AG09309 (cell line): ENCODE measurements around the gene COL1A2.

ENCODE experiments used
- DNase-seq: peaks from one replicate; pipeline ENCODE4 v3.0.0-alpha.2; 2010; ENCODE audit warnings: low read depth
- H3K4me3 ChIP-seq: 2 replicates; pipeline ENCODE4 v1.5.1; 2011; ENCODE audit warnings: mild to moderate bottlenecking, low read depth, low read length, moderate library complexity; ENCODE audit not compliant: control insufficient read depth
- CTCF ChIP-seq: IDR thresholded peaks from 2 replicates; pipeline ENCODE4 v1.5.1; 2011; ENCODE audit warnings: mild to moderate bottlenecking, low read depth, low read length, inconsistent platforms; ENCODE audit not compliant: insufficient read depth, control insufficient read depth; ENCODE audit errors: missing control alignments

Gene COL1A2

DNA sequence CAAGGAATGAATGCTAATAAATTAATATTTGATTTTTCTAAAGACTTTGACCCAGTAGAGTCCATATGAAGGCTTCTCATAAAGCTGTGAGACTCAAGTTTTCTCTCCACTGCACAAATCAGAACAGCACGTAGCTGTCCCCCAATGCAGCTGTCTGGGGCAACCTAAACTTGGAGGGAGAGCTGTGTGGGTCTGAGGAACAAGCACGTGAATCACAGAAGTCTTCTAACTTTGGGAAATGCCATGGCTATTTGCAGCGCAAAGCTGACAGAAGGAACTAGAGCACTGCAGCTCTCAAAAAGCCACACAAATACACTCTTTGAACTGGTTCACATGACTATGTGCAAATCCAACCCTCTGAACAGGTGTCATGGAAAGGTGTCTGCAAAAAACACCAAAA, 47.9 kb downstream of the COL1A2 start:
- H3K4me3 ChIP-seq: no peak overlapping the region
- TF ChIP-seq CTCF: no peak
- no peak for DNase-seq

GRCh38 chr7:94444813-94445212, 50.1 kb downstream of the COL1A2 start:
- DNase-seq: no peak
- no peak overlapping the region for H3K4me3 ChIP-seq
- no peak for TF ChIP-seq CTCF

GRCh38 chr7:94445696-94446194, 51.0 kb downstream of the COL1A2 start:
- no peak for TF ChIP-seq CTCF
- H3K4me3 ChIP-seq: no peak overlapping the region
- no peak for DNase-seq

DNA sequence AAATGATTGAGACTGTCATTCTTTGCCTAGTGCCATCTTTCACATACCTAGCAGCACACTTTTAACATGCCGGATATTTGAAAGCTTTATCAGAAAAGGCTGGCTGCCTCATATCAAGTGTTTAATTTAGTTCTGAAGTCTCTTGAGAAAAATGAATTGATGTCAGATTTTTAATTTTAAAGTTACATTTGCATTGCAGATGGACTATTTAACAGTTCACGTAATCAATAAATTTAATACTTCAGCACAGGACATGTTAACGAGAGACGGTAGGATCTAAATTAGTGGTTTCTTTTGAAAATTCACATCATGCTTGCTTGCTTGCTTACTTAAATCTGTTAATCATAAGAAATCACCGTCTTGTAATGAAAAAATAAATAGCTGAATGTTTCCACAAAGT, 51.6 kb downstream of the COL1A2 start:
- no peak for TF ChIP-seq CTCF
- no peak overlapping the region for H3K4me3 ChIP-seq

DNA sequence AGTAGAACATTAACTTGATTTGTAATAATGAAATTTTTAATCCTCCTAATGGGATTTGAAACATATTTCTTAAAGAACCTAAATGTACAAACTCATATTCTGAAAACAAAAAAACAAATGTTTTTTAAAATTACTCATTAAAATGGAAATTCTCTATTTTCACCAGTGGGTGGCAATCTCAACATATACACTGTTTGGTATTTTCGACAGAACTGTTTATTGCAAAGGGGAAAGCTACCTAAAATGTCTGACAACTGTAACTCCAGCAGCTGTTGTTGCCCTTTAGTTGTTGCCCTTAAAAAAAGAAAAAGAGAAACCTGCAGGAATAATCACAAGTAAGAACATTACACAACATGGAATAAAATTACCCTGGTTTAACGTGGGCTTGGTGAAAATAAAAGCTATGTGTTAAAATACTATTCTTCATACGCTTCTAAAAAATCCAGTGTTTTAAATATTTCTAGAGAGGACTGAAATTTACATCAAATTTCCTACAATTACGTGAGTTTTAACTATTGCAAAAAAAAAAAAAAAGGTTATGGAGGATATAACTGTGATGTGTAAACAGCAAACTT, 54.5 kb downstream of the COL1A2 start:
- no peak overlapping the region for H3K4me3 ChIP-seq
- peak; percentile 58 for TF ChIP-seq CTCF
- DNase-seq: no peak

More for the DNA sequence above, 51.6 kb downstream of the COL1A2 start:
- DNase-seq: no peak

DNA sequence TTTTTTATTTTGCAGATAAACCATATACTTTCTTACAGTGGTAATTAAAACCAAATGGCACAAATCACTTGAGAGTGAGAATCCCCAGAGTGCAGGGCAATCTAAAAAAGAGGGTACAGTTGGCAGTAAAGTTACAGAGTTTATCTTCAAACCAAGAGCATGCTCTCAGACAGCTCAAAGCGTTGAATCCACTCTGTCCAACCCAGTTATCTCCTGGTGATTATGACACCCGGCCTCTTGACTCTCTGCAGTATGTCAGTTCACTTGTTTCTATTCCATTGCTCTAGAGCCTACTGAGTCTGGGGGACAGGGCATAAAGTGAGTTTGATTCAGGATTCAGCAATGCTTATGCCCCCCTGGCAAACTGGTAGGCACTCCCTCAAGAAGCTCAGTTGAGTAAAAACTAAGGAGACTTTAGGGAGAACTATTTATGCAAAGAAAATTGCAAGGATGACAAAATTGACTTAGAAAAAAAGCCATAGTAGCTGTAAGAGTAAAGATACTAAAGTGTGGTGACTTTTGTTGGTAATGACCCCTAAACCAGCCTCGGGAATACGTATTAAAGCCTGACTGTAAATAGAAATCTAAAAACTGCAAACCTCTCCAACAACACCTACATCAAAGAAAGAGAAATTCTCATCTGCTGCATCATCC, 55.5 kb downstream of the COL1A2 start:
- H3K4me3 ChIP-seq: no peak overlapping the region
- no peak for DNase-seq
- TF ChIP-seq CTCF: no peak
